CD4-positive, alpha-beta T cell treated with Interleukin-10 for 1 hour (primary cell): ENCODE results near the gene BEGAIN.

Experiments
- DNase-seq: peaks from one replicate; pipeline ENCODE4 v3.0.0-alpha.2; 2020

Gene BEGAIN

GRCh38 chr14:100503251-100503650 is 84.0 kb downstream of the BEGAIN start:
- DNase-seq: no peak

GRCh38 chr14:100502622-100503220 is 84.5 kb downstream of the BEGAIN start:
- no peak for DNase-seq

- DNase-seq: no peak
Observed at GRCh38 chr14:100500128-100500527, 87.1 kb downstream of the BEGAIN start.

GRCh38 chr14:100498068-100498467 is 89.1 kb downstream of the BEGAIN start:
- no peak for DNase-seq

- no peak for DNase-seq
Observed at GRCh38 chr14:100495917-100496316, 91.3 kb downstream of the BEGAIN start.

GRCh38 chr14:100494645-100495044 is 92.6 kb downstream of the BEGAIN start:
- no peak for DNase-seq

- no peak for DNase-seq
Observed at GRCh38 chr14:100490252-100490651, 97.0 kb downstream of the BEGAIN start.

- no peak for DNase-seq
Observed at GRCh38 chr14:100488057-100488456, 99.2 kb downstream of the BEGAIN start.

- no peak for DNase-seq
Observed at GRCh38 chr14:100487304-100487703, 99.9 kb downstream of the BEGAIN start.
